ENCODE results near the gene CDK1. TPM values are rescaled to one million over a fixed set of nuclear protein-coding genes. Genes with fewer than 3 reads are reported as not detected.

The CDK1 gene
- total and polyA plus RNA-seq, 2 of the 8 experiments (the other 6 are each of a cell fraction or from before 2014, with no cell fraction given): 29.4 to 111 TPM

- no peak for TF ChIP-seq KDM4A (IDR thresholded peaks at IDR 0.05; ENCODE audit: low read depth, low read length, severe bottlenecking)
Measured at GRCh38 chr10:60777696-60778213, 523 bp upstream of the CDK1 start (continued).

Measured in H1 (cell line).